Hepatocyte (in vitro differentiated cells): ENCODE data around the gene MGAT5. TPM values are rescaled to one million over a fixed set of nuclear protein-coding genes. Genes with fewer than 3 reads are reported as not detected.

ENCODE experiments used
- DNase-seq: peaks from one replicate; pipeline ENCODE4 v3.0.0-alpha.2; 2016; ENCODE audit warnings: low spot score
- H2AFZ ChIP-seq: fragments of 200-600 bp; sonication (generic); 2 replicates; pipeline ENCODE4 v1.6.0; 2016; ENCODE audit warnings: antibody characterized with exemption, mild to moderate bottlenecking
- H3K27ac ChIP-seq: fragments of 200-600 bp; sonication (generic); 2 replicates; pipeline ENCODE4 v1.5.1; 2016; ENCODE audit warnings: mild to moderate bottlenecking
- H3K27me3 ChIP-seq: fragments of 200-600 bp; sonication (generic); 2 replicates; pipeline ENCODE4 v1.6.1; 2016
- H3K36me3 ChIP-seq: fragments of 200-600 bp; sonication (generic); replicated peaks from 2 replicates; pipeline ENCODE4 v1.5.1; 2016; ENCODE audit warnings: low read depth; ENCODE audit not compliant: insufficient read depth
- H3K4me1 ChIP-seq: fragments of 200-600 bp; sonication (generic); 2 replicates; pipeline ENCODE4 v1.5.1; 2016; ENCODE audit warnings: mild to moderate bottlenecking, moderate library complexity; ENCODE audit not compliant: insufficient read depth
- H3K4me2 ChIP-seq: fragments of 200-600 bp; sonication (generic); 2 replicates; pipeline ENCODE4 v1.6.0; 2016
- H3K4me3 ChIP-seq: fragments of 200-600 bp; sonication (generic); 2 replicates; pipeline ENCODE4 v1.5.1; 2016; ENCODE audit warnings: mild to moderate bottlenecking
- H3K79me2 ChIP-seq: fragments of 200-600 bp; sonication (generic); 2 replicates; pipeline ENCODE4 v1.6.0; 2017; ENCODE audit warnings: mild to moderate bottlenecking
- H3K9me2 ChIP-seq: fragments of 200-600 bp; sonication (generic); replicated peaks from 2 replicates; pipeline ENCODE4 v1.6.0; 2017; ENCODE audit warnings: mild to moderate bottlenecking; ENCODE audit not compliant: insufficient read depth
- H3K9me3 ChIP-seq: fragments of 200-600 bp; sonication (generic); 2 replicates; pipeline ENCODE4 v1.5.1; 2016; ENCODE audit warnings: low read depth, mild to moderate bottlenecking
- H4K20me1 ChIP-seq: fragments of 200-600 bp; sonication (generic); 2 replicates; pipeline ENCODE4 v1.6.0; 2016; ENCODE audit warnings: mild to moderate bottlenecking; ENCODE audit not compliant: insufficient read depth, poor library complexity, severe bottlenecking
- EZH2 ChIP-seq: fragments of 200-600 bp; sonication (generic); IDR thresholded peaks from 2 replicates; pipeline ENCODE4 v1.6.1; 2016; ENCODE audit warnings: antibody characterized with exemption, mild to moderate bottlenecking, borderline replicate concordance
- EZH2phosphoT487 ChIP-seq: fragments of 200-600 bp; sonication (generic); IDR thresholded peaks from one replicate; pipeline ENCODE4 v1.6.1; 2018; ENCODE audit warnings: antibody characterized with exemption, mild to moderate bottlenecking, low read depth, moderate library complexity; ENCODE audit not compliant: unreplicated experiment, severe bottlenecking
- WGBS: methylation state at CpG from one replicate; pipeline ENCODE4 v1.1.6; 2016; ENCODE audit warnings: low lambda C conversion rate; ENCODE audit errors: missing lambda C conversion rate; 5-methylcytosine and 5-hydroxymethylcytosine counted together
- polyA plus RNA-seq: library from polyadenylated mRNA; unstranded; fragments of >200 nt; fragmentation: Nextera tagmentation; extraction: Ambion mirVana; gene quantifications from 2 replicates; pipeline ENCODE4 v1.2.1, GENCODE V29; 2016
- total RNA-seq: library from RNA; depleted of rRNA; stranded (reverse); fragments of >200 nt; gene quantifications from 2 replicates; pipeline ENCODE4 v1.2.3, GENCODE V29; 2014
- TF ChIP-seq, protein P1 (sequence below): fragments of 200-600 bp; sonication (generic); IDR thresholded peaks from 2 replicates; pipeline ENCODE4 v1.5.1; 2016; ENCODE audit warnings: antibody characterized with exemption, mild to moderate bottlenecking; ENCODE audit not compliant: poor library complexity

The MGAT5 gene
- total and polyA plus RNA-seq, 2 experiments from 2014 or later, result 9.1 to 30.2 TPM

DNA sequence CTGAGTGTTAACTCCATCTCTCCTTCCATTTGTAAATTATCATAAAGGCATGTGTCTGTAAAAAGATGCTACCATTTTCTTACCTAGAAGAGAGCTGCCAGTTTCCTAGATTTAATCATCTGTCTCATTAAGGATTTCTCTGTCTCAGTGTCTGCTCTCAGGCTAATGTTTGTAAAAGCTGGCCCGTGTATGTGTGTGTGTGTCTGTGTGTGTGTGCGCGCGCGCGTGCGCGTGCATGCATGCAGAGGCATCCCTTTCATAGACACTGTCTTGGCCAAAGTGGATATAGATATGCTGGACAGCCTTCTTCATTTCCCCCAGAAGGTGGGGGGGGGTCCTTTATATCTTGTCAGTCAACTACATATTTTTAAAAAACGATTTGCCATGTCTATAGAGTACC lies 18.9 kb downstream of the MGAT5 start:
- no peaks in the 10 kb centered on the region for H3K36me3 ChIP-seq
- no peaks in the 10 kb centered on the region for H3K9me3 ChIP-seq
- H3K4me2 ChIP-seq, result no peak overlapping the region
- H3K9me2 ChIP-seq, result no peaks in the 10 kb centered on the region
- no peak overlapping the region for H2AFZ ChIP-seq
- TF ChIP-seq EZH2phosphoT487 (no peak), EZH2 (no peak)
- TF ChIP-seq, protein P1, sequence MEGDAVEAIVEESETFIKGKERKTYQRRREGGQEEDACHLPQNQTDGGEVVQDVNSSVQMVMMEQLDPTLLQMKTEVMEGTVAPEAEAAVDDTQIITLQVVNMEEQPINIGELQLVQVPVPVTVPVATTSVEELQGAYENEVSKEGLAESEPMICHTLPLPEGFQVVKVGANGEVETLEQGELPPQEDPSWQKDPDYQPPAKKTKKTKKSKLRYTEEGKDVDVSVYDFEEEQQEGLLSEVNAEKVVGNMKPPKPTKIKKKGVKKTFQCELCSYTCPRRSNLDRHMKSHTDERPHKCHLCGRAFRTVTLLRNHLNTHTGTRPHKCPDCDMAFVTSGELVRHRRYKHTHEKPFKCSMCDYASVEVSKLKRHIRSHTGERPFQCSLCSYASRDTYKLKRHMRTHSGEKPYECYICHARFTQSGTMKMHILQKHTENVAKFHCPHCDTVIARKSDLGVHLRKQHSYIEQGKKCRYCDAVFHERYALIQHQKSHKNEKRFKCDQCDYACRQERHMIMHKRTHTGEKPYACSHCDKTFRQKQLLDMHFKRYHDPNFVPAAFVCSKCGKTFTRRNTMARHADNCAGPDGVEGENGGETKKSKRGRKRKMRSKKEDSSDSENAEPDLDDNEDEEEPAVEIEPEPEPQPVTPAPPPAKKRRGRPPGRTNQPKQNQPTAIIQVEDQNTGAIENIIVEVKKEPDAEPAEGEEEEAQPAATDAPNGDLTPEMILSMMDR, result no peak
- DNase-seq, result no peak
- no peaks in the 10 kb centered on the region for H3K4me1 ChIP-seq
- H4K20me1 ChIP-seq, result no peaks in the 10 kb centered on the region
- 91% methylated on average over 9 of the region's 9 CpGs for WGBS
- H3K4me3 ChIP-seq, result no peak overlapping the region
- no peaks in the 10 kb centered on the region for H3K27me3 ChIP-seq
- H3K27ac ChIP-seq, result no peak overlapping the region
- H3K79me2 ChIP-seq, result no peaks in the 10 kb centered on the region

DNA sequence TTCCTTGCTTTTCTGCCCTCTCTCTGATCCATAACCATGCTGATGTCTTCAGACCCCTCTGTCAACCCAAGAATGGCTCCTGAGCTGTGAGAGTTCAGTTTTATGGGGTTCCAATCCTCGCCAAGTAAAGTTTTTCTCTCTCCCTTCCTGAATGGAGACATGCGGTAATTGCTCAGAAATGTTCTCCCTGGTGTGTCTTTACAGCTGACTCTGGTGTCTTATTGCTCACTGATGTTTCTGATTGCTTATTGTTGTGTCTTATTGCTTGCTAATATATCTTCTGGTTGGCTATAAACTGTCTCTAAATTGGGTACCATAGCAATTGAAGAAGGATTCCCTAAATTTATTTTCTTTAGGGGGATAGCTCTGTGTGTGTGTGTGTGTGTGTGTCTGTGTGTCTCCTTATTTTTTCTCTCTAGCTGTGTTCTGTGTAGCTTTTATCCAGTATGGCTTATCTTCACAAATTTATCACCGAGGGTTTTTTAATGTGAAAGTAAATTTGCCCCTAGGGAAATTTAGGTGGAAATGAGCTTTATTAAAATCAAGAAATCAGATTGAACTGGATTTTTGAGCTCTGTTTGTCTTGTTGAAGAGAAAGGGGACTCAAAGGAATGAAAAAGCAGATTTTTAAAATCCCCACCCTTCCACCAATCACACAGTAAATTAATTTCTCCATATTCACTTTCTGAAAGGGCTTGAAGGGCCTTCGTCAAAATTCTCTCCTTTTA lies 19.5 kb downstream of the MGAT5 start:
- Histone ChIP-seq H3K4me3 (no peak overlapping the region), H3K27me3 (no peaks in the 10 kb centered on the region), H3K4me2 (no peak overlapping the region), H3K27ac (no peak overlapping the region), H3K9me2 (no peaks in the 10 kb centered on the region), H3K36me3 (no peaks in the 10 kb centered on the region), H3K4me1 (no peaks in the 10 kb centered on the region), H3K79me2 (no peaks in the 10 kb centered on the region), H2AFZ (no peak overlapping the region), H3K9me3 (no peaks in the 10 kb centered on the region), H4K20me1 (no peaks in the 10 kb centered on the region)
- TF ChIP-seq EZH2 (no peak), EZH2phosphoT487 (no peak)
- TF ChIP-seq, protein P1, result no peak
- 80% methylated on average over 4 of the region's 4 CpGs for WGBS
- no peak for DNase-seq

DNA sequence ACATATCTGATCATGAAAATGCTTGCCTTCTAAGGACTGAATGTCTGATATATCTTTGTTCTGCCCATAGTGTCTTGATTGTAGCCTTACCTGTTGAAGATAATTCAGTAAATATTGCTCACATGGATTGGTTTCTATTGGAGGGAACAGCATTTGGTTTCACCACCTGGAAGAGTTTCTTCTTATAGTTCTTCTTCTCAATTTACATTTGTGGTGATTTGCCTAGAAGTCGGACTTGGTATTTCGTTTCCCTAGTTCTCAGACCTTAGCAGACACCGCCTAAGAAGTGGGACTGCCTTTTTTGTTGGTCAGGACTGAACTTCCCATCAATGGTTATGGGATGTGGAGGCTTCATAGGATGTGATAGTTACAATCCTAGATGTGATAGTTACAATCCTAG lies 20.2 kb downstream of the MGAT5 start:
- Histone ChIP-seq H3K27ac (no peak overlapping the region), H3K9me2 (no peaks in the 10 kb centered on the region), H3K4me1 (no peaks in the 10 kb centered on the region), H4K20me1 (no peaks in the 10 kb centered on the region), H2AFZ (no peak overlapping the region), H3K79me2 (no peaks in the 10 kb centered on the region), H3K4me3 (no peak overlapping the region), H3K9me3 (no peaks in the 10 kb centered on the region), H3K36me3 (no peaks in the 10 kb centered on the region), H3K27me3 (no peaks in the 10 kb centered on the region), H3K4me2 (no peak overlapping the region)
- no peak for TF ChIP-seq EZH2
- TF ChIP-seq, protein P1, result no peak
- no peak for TF ChIP-seq EZH2phosphoT487
- 100% methylated on average over 3 of the region's 3 CpGs for WGBS
- no peak for DNase-seq
